PC-3 (cell line): ENCODE results near the gene SF1. TPM values are rescaled to one million over a fixed set of nuclear protein-coding genes. Genes with fewer than 3 reads are reported as not detected.

Experiments used
- ATAC-seq: fragments of 200-7000 bp; cut with Tn5 transposase; 2 replicates; pipeline ENCODE4 v1.9.1; 2020; ENCODE audit warnings: mild to moderate bottlenecking, moderate library complexity
- BruUV-seq: library from RNA; stranded (reverse); fragments of 400-500 nt; replicated peaks from 2 replicates; lab custom pipeline; 2021; lab: Mats Ljungman, UMichigan
- CTCF ChIA-PET: fragments of 300-600 bp; sonication (Branson Sonifier 250); formaldehyde crosslinking; loops from one replicate; lab custom pipeline; 2022; ENCODE audit warnings: antibody characterized with exemption; lab: Charles Lee
- POLR2A ChIA-PET: fragments of 300-600 bp; sonication (Branson Sonifier 250); formaldehyde crosslinking; loops from one replicate; lab custom pipeline; 2022; ENCODE audit warnings: antibody characterized with exemption; ENCODE audit not compliant: unreplicated experiment; lab: Charles Lee
- DNase-seq: peaks from one replicate; pipeline ENCODE4 v3.0.0-alpha.2; 2015
- H2AFZ ChIP-seq: fragments of 300-600 bp; sonication (generic); 2 replicates; pipeline ENCODE4 v1.6.0; 2016; ENCODE audit warnings: antibody characterized with exemption, low read length
- H3F3A ChIP-seq: fragments of 300-600 bp; sonication (generic); one replicate; pipeline ENCODE4 v1.6.0; 2017; ENCODE audit warnings: antibody characterized with exemption, low read length, control low read depth, mild to moderate bottlenecking; ENCODE audit not compliant: unreplicated experiment
- H3K27ac ChIP-seq: fragments of 300-600 bp; sonication (generic); 2 replicates; pipeline ENCODE4 v1.5.1; 2016; ENCODE audit warnings: mild to moderate bottlenecking, low read length
- H3K27me3 ChIP-seq: fragments of 300-600 bp; sonication (generic); 2 replicates; pipeline ENCODE4 v1.6.1; 2016; ENCODE audit warnings: low read length, mixed read lengths
- H3K36me3 ChIP-seq: fragments of 300-600 bp; sonication (generic); 2 replicates; pipeline ENCODE4 v1.6.1; 2016; ENCODE audit warnings: low read depth, mixed run types, low read length, mixed read lengths
- H3K4me1 ChIP-seq: fragments of 300-600 bp; sonication (generic); 2 replicates; pipeline ENCODE4 v1.5.1; 2016; ENCODE audit warnings: low read length; ENCODE audit not compliant: insufficient read depth
- H3K4me2 ChIP-seq: fragments of 300-600 bp; sonication (generic); 2 replicates; pipeline ENCODE4 v1.6.0; 2016; ENCODE audit warnings: low read length
- H3K4me3 ChIP-seq: fragments of 300-600 bp; sonication (generic); 2 replicates; pipeline ENCODE4 v1.5.1; 2016; ENCODE audit warnings: mild to moderate bottlenecking, low read length, mixed read lengths
- H3K79me2 ChIP-seq: fragments of 300-600 bp; sonication (generic); 2 replicates; pipeline ENCODE4 v1.6.1; 2017; ENCODE audit warnings: low read length, mixed read lengths
- H3K9ac ChIP-seq: fragments of 300-600 bp; sonication (generic); 2 replicates; pipeline ENCODE4 v1.6.0; 2016; ENCODE audit warnings: mild to moderate bottlenecking, low read length
- H3K9me2 ChIP-seq: fragments of 300-600 bp; sonication (generic); replicated peaks from 2 replicates; pipeline ENCODE4 v1.6.1; 2016; ENCODE audit warnings: mixed run types, low read length, mixed read lengths
- H3K9me3 ChIP-seq: fragments of 300-600 bp; sonication (generic); 2 replicates; pipeline ENCODE4 v1.6.1; 2016; ENCODE audit warnings: low read length, mixed read lengths
- H4K20me1 ChIP-seq: fragments of 300-600 bp; sonication (generic); 2 replicates; pipeline ENCODE4 v1.6.1; 2016; ENCODE audit warnings: low read length, mixed read lengths
- CTCF ChIP-seq: fragments of 300-600 bp; sonication (generic); conservative IDR thresholded peaks from 2 replicates; pipeline ENCODE4 v1.5.1; 2017; ENCODE audit warnings: antibody characterized with exemption, low read depth, mild to moderate bottlenecking, low read length
- EZH2 ChIP-seq: fragments of 300-600 bp; sonication (generic); IDR thresholded peaks from one replicate; pipeline ENCODE4 v1.6.1; 2017; ENCODE audit warnings: antibody characterized with exemption, mild to moderate bottlenecking, low read length; ENCODE audit not compliant: unreplicated experiment
- EZH2phosphoT487 ChIP-seq: fragments of 300-600 bp; sonication (generic); IDR thresholded peaks from 2 replicates; pipeline ENCODE4 v1.6.1; 2018; ENCODE audit warnings: mild to moderate bottlenecking, antibody characterized with exemption, low read length, borderline replicate concordance
- intact Hi-C: fragments of 100-400 bp; cut with micrococcal nuclease; formaldehyde crosslinking; loops from 2 replicates; pipeline ENCODE4 v1.9.0; 2023
- total RNA-seq: library from RNA; depleted of rRNA; stranded (reverse); fragments of >200 nt; gene quantifications from 2 replicates; pipeline ENCODE4 v1.2.3, GENCODE V29; 2014

The SF1 gene
- total RNA-seq, 1 experiment from 2014 or later, result 217 TPM

GRCh38 chr11:64724863-64725532 lies 53.3 kb downstream of the SF1 start:
- H3K9me2 ChIP-seq, result no peaks in the 10 kb centered on the region
- CTCF ChIA-PET, result interaction anchor here (0.6 kb wide), 1 partner anchor 562 kb away, joined by 3 read pairs; no protein-coding TSS in a partner anchor
- no TSS peak for BruUV-seq
- H3K27ac ChIP-seq, result no peak overlapping the region
- intact Hi-C loops, result no loop called here
- no peak overlapping the region for H3K4me3 ChIP-seq
- TF ChIP-seq EZH2 (no peak), CTCF (no peak), EZH2phosphoT487 (no peak)
- no peaks in the 10 kb centered on the region for H3K36me3 ChIP-seq
- peaks cover 3% of the 10 kb centered on the region; the same call in 1 of the 2 replicates for H3K4me1 ChIP-seq
- POLR2A ChIA-PET, result no interaction called here
- H3F3A ChIP-seq, result no peaks in the 10 kb centered on the region
- no peak for ATAC-seq
- H3K27me3 ChIP-seq, result peaks cover 19% of the 10 kb centered on the region; the same call in 1 of the 2 replicates
- H3K9me3 ChIP-seq, result no peaks in the 10 kb centered on the region
- no peaks in the 10 kb centered on the region for H4K20me1 ChIP-seq
- no peak overlapping the region for H3K9ac ChIP-seq
- no peaks in the 10 kb centered on the region for H3K79me2 ChIP-seq
- DNase-seq, result no peak
- H2AFZ ChIP-seq, result no peak overlapping the region
- no peak overlapping the region for H3K4me2 ChIP-seq

- peaks cover 27% of the 10 kb centered on the region for H3K27me3 ChIP-seq
- H3K9me2 ChIP-seq, result no peaks in the 10 kb centered on the region
- H3F3A ChIP-seq, result no peaks in the 10 kb centered on the region
- ATAC-seq (no peak), DNase-seq (no peak)
- no peaks in the 10 kb centered on the region for H3K79me2 ChIP-seq
- no peak overlapping the region for H2AFZ ChIP-seq
- no peak overlapping the region for H3K4me3 ChIP-seq
- POLR2A ChIA-PET, result no interaction called here
- CTCF ChIA-PET, result no interaction called here
- no peak overlapping the region for H3K9ac ChIP-seq
- H3K36me3 ChIP-seq, result no peaks in the 10 kb centered on the region
- no peaks in the 10 kb centered on the region for H3K9me3 ChIP-seq
- H3K27ac ChIP-seq, result no peak overlapping the region
- peaks cover 3% of the 10 kb centered on the region; the same call in 1 of the 2 replicates for H3K4me1 ChIP-seq
- no peaks in the 10 kb centered on the region for H4K20me1 ChIP-seq
- no peak overlapping the region; the same call in 1 of the 2 replicates for H3K4me2 ChIP-seq
- TF ChIP-seq EZH2 (no peak), CTCF (no peak), EZH2phosphoT487 (no peak)
- BruUV-seq, result no TSS peak
- intact Hi-C loops, result loop anchor here (1.0 kb wide), 1 partner anchor 36 kb away; no protein-coding TSS in a partner anchor
Measured at GRCh38 chr11:64723907-64724862, 54.2 kb downstream of the SF1 start.
